Caco-2 (cell line): Measurements from ENCODE around the gene NEK11. TPM values are rescaled to one million over a fixed set of nuclear protein-coding genes. Genes with fewer than 3 reads are reported as not detected.

Source experiments
- BruUV-seq: library from RNA; stranded (reverse); fragments of 400-500 nt; replicated peaks from 2 replicates; lab custom pipeline; 2021; lab: Mats Ljungman, UMichigan
- CTCF ChIA-PET: fragments of 300-600 bp; sonication (Branson Sonifier 250); formaldehyde crosslinking; loops from one replicate; lab custom pipeline; 2022; ENCODE audit warnings: antibody characterized with exemption; lab: Charles Lee
- POLR2A ChIA-PET: fragments of 300-600 bp; sonication (Branson Sonifier 250); formaldehyde crosslinking; loops from one replicate; lab custom pipeline; 2022; ENCODE audit warnings: antibody characterized with exemption; lab: Charles Lee
- DNase-seq, 2 experiments: peaks; one replicate each; pipeline versions ENCODE4 v3.0.0 to v3.0.0-alpha.2; 2020 to 2022
- H3K27me3 ChIP-seq: replicated peaks from 2 replicates; pipeline ENCODE4 v1.6.0; 2011; ENCODE audit warnings: low read length; ENCODE audit not compliant: control insufficient read depth, insufficient read depth
- H3K36me3 ChIP-seq: 2 replicates; pipeline ENCODE4 v1.5.1; 2011; ENCODE audit warnings: low read length; ENCODE audit not compliant: control insufficient read depth, insufficient read depth
- H3K4me1 ChIP-seq: fragments of 250-450 bp; sonication (Bioruptor Pico); 2 replicates; pipeline ENCODE4 v1.5.1; 2020; ENCODE audit warnings: mild to moderate bottlenecking
- H3K4me3 ChIP-seq: 2 replicates; pipeline ENCODE4 v1.5.1; 2011; ENCODE audit warnings: low read depth, mild to moderate bottlenecking, control low read depth, low read length
- H3K9me3 ChIP-seq: fragments of 250-450 bp; sonication (Bioruptor Pico); 2 replicates; pipeline ENCODE4 v1.5.1; 2020; ENCODE audit warnings: mild to moderate bottlenecking, moderate library complexity
- H3K27ac Mint-ChIP-seq: one replicate; pipeline ENCODE4 v1.8.0; 2022; ENCODE audit warnings: mixed read lengths; ENCODE audit not compliant: unreplicated experiment
- H3K27me3 Mint-ChIP-seq: one replicate; pipeline ENCODE4 v1.8.0; 2022; ENCODE audit warnings: mixed read lengths; ENCODE audit not compliant: insufficient read depth, unreplicated experiment
- H3K36me3 Mint-ChIP-seq: one replicate; pipeline ENCODE4 v1.8.0; 2022; ENCODE audit warnings: mild to moderate bottlenecking, mixed read lengths; ENCODE audit not compliant: insufficient read depth, unreplicated experiment
- H3K4me1 Mint-ChIP-seq: one replicate; pipeline ENCODE4 v1.8.0; 2022; ENCODE audit warnings: low read depth, mixed read lengths; ENCODE audit not compliant: unreplicated experiment
- H3K4me3 Mint-ChIP-seq: one replicate; pipeline ENCODE4 v1.8.0; 2022; ENCODE audit warnings: mild to moderate bottlenecking, moderate library complexity, mixed read lengths; ENCODE audit not compliant: unreplicated experiment
- H3K9me3 Mint-ChIP-seq: one replicate; pipeline ENCODE4 v1.8.0; 2022; ENCODE audit warnings: mixed read lengths; ENCODE audit not compliant: unreplicated experiment
- intact Hi-C: fragments of 100-400 bp; cut with micrococcal nuclease; formaldehyde crosslinking; loops from one replicate; pipeline ENCODE4 v1.10.0; 2022; ENCODE audit not compliant: unreplicated experiment
- total RNA-seq: library from RNA; stranded (reverse); gene quantifications from 2 replicates; pipeline ENCODE4 v1.2.3, GENCODE V29; 2022
- TF ChIP-seq, protein P1 (sequence below), 2 experiments: fragments of 200-600 bp in 1 of 2; IDR thresholded peaks; 1 replicate in 1 of 2; 2 replicates in 1 of 2; pipeline versions ENCODE4 v1.5.1 to v1.8.0; 2011 to 2022; ENCODE audit warnings: antibody characterized with exemption in 1 of 2, control low read depth in 1 of 2, inconsistent platforms in 1 of 2, low read depth in 1 of 2, low read length in 1 of 2, mild to moderate bottlenecking in 1 of 2, moderate library complexity in 1 of 2; ENCODE audit not compliant: insufficient read depth in 1 of 2, severe bottlenecking in 1 of 2, unreplicated experiment in 1 of 2

The NEK11 gene
- total RNA-seq, 1 experiment from 2014 or later = 4.4 TPM

DNA sequence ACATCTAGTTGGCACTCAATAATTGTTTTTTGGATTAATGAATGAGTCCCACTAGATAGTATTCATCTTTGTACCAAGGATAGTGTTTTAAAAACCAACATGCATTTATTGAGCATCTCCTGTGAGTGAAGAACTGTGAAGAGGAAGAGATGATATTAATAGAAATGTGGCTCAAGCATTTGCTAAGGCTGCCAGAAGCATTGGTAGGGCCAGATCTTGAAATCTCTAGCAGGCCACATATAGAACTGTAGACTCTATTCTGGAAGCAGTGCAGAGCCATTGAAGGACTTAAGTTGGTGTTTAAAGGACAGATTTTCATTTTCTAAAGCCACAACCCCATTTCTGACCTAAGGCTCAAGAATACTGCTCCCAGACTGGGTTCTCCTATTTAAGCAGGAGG, 99.0 kb downstream of the NEK11 start:
- TF ChIP-seq, protein P1, sequence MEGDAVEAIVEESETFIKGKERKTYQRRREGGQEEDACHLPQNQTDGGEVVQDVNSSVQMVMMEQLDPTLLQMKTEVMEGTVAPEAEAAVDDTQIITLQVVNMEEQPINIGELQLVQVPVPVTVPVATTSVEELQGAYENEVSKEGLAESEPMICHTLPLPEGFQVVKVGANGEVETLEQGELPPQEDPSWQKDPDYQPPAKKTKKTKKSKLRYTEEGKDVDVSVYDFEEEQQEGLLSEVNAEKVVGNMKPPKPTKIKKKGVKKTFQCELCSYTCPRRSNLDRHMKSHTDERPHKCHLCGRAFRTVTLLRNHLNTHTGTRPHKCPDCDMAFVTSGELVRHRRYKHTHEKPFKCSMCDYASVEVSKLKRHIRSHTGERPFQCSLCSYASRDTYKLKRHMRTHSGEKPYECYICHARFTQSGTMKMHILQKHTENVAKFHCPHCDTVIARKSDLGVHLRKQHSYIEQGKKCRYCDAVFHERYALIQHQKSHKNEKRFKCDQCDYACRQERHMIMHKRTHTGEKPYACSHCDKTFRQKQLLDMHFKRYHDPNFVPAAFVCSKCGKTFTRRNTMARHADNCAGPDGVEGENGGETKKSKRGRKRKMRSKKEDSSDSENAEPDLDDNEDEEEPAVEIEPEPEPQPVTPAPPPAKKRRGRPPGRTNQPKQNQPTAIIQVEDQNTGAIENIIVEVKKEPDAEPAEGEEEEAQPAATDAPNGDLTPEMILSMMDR (IDR thresholded peaks at IDR 0.05; ENCODE audit: insufficient read depth in 1 of 2, low read depth in 1 of 2, low read length in 1 of 2, severe bottlenecking in 1 of 2, unreplicated experiment in 1 of 2) = no peak
- H3K4me3 Mint-ChIP-seq = no peak overlapping the region
- no peaks in the 10 kb centered on the region for H3K36me3 Mint-ChIP-seq
- POLR2A ChIA-PET = no interaction called here
- no peaks in the 10 kb centered on the region for H3K27me3 Mint-ChIP-seq
- H3K9me3 ChIP-seq = no peaks in the 10 kb centered on the region
- CTCF ChIA-PET = no interaction called here
- H3K4me1 Mint-ChIP-seq = no peaks in the 10 kb centered on the region
- intact Hi-C loops = no loop called here
- H3K9me3 Mint-ChIP-seq = peaks cover 14% of the 10 kb centered on the region
- H3K36me3 ChIP-seq = no peaks in the 10 kb centered on the region
- no peaks in the 10 kb centered on the region for H3K27me3 ChIP-seq
- no peak overlapping the region for H3K27ac Mint-ChIP-seq
- no TSS peak for BruUV-seq
- no peak overlapping the region for H3K4me3 ChIP-seq
- no peaks in the 10 kb centered on the region for H3K4me1 ChIP-seq
- DNase-seq = no peak

- Histone ChIP-seq H3K4me1 (no peaks in the 10 kb centered on the region), H3K4me3 (no peak overlapping the region), H3K27me3 (no peaks in the 10 kb centered on the region), H3K36me3 (no peaks in the 10 kb centered on the region), H3K9me3 (no peaks in the 10 kb centered on the region)
- ChIA-PET POLR2A (no interaction called here), CTCF (no interaction called here)
- H3K4me3 Mint-ChIP-seq = no peak overlapping the region
- TF ChIP-seq, protein P1 (IDR thresholded peaks at IDR 0.05; ENCODE audit: insufficient read depth in 1 of 2, low read depth in 1 of 2, low read length in 1 of 2, severe bottlenecking in 1 of 2, unreplicated experiment in 1 of 2) = no peak
- H3K27ac Mint-ChIP-seq = no peak overlapping the region
- no peak for DNase-seq
- no peaks in the 10 kb centered on the region for H3K4me1 Mint-ChIP-seq
- no peaks in the 10 kb centered on the region for H3K9me3 Mint-ChIP-seq
- H3K36me3 Mint-ChIP-seq = no peaks in the 10 kb centered on the region
- no TSS peak for BruUV-seq
- H3K27me3 Mint-ChIP-seq = no peaks in the 10 kb centered on the region
- intact Hi-C loops = no loop called here
Observed at GRCh38 chr3:131140891-131141290, 114.2 kb downstream of the NEK11 start.

GRCh38 chr3:131141770-131142169, 115.1 kb downstream of the NEK11 start:
- CTCF ChIA-PET = no interaction called here
- H3K4me3 Mint-ChIP-seq = no peak overlapping the region
- Histone ChIP-seq H3K4me3 (no peak overlapping the region), H3K9me3 (no peaks in the 10 kb centered on the region), H3K27me3 (no peaks in the 10 kb centered on the region), H3K36me3 (no peaks in the 10 kb centered on the region), H3K4me1 (no peaks in the 10 kb centered on the region)
- H3K27ac Mint-ChIP-seq = no peak overlapping the region
- TF ChIP-seq, protein P1 (IDR thresholded peaks at IDR 0.05; ENCODE audit: insufficient read depth in 1 of 2, low read depth in 1 of 2, low read length in 1 of 2, severe bottlenecking in 1 of 2, unreplicated experiment in 1 of 2) = no peak
- BruUV-seq = no TSS peak
- intact Hi-C loops = loop anchor here (1.0 kb wide), 1 partner anchor 108 kb away; no protein-coding TSS in a partner anchor
- no peaks in the 10 kb centered on the region for H3K27me3 Mint-ChIP-seq
- POLR2A ChIA-PET = no interaction called here
- DNase-seq = no peak
- H3K4me1 Mint-ChIP-seq = no peaks in the 10 kb centered on the region
- H3K36me3 Mint-ChIP-seq = no peaks in the 10 kb centered on the region
- no peaks in the 10 kb centered on the region for H3K9me3 Mint-ChIP-seq
